GM18508 (cell line): Measurements from ENCODE around the gene PDZD2.
"Not testable (repeated sequence)": the region's sequence is repeated elsewhere in the genome, so short reads cannot be mapped to it uniquely, and the experiment has no call there.

Experiments
- ATAC-seq: cut with Tn5 transposase; IDR thresholded peaks from one replicate; pipeline ENCODE4 v1.9.1; 2021; ENCODE audit warnings: moderate number of reproducible peaks; ENCODE audit not compliant: insufficient read depth, unreplicated experiment

The PDZD2 gene

DNA sequence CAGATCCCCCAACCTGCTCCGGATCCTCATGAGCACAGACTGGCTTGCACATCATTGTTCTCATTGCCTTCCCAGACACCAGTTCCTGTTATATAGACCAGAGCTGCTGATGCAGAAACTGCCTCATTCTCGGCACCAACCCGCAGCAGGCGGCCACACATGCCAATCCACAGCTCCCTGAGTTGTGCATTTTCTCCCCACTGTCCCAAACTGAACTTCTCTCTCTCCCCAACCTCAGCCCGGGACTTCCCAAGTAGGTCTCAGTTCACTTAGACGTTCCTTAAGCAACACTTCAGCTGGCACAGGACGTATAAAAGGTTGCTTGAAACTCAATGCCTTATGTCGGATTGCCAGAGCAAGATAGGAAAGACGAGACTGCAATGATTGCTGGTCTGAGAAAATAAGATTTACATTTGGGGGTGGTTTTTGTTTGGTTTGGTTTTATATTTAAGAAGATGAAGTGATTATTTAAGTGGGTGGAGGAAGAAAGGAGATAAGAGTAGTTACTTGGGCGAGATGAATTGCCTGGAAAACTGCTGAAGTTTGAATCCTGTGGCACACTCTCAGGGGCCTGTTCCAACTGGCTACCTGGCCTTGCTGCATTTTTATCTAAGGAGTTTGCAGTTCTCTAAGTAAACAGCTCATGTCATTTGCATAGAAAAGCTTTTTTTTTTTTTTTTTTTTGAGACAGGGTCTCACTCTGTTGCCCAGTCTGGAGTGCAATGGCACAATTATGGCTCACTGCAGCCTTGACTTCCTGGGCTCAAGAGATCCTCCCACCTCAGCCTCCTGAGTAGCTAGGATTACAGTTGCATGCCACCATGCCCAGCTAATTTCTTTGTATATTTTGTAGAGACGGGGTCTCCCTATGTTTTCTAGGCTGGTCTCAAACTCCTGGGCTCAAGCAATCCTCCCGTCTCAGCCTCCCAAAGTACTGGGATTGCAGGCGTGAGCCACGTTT lies 379.8 kb downstream of the PDZD2 start:
- ATAC-seq: no peak

DNA sequence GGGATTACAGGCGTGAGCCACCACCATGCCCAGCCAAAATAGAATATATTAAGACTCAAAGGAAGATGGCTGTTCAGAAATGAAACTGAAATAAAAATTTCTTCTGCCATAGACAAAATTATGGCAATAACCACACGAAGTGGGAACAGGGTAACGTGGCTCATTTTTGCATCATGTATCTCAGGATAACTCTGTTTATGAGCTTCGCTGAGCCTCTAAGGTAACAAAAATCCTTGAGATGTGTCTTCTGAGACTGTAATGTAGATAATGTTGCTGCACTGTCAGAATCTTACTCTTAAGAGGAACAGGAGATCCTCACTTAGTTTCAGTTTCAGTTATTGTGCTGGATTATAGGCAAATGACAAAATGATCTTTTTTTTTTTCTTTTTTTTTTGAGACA lies 381.3 kb downstream of the PDZD2 start:
- ATAC-seq: peak; percentile 85

DNA sequence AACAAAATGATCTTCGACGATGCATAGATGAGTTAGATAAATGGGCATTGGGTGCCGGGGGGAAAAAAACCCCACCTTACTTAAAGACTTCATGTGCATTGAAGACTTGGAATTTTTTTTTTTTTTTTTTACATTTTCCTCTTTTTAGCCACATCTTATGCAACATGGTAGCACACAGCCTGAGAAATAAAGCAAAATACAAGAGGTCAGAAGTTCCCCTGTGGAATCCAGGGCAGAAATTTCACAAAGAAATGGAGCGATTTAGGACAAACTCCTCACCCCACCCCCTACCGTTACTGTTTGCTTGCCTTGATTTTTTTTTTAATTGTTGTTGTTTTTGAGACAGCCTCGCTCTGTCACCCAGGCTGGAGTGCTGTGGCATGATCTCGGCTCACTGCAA lies 382.0 kb downstream of the PDZD2 start:
- no peak for ATAC-seq

DNA sequence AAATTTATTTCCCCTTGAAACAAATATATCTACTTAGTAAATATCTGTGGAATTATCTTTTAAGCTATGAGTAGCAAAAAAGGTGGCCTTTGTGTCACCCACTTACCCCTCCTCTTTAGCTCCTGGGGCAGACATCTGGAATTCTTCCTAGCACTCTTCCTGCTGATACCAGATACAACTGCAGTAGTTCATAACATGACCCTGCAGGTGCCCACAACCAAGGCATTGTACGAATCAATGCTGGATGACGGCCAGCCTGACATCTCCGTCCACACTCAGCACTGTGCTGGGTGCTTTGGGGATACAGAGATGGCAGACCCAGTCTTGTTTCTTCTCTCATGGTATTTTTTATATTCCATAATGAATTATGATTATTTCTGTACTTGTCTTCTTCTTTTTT lies 382.8 kb downstream of the PDZD2 start:
- no peak for ATAC-seq

DNA sequence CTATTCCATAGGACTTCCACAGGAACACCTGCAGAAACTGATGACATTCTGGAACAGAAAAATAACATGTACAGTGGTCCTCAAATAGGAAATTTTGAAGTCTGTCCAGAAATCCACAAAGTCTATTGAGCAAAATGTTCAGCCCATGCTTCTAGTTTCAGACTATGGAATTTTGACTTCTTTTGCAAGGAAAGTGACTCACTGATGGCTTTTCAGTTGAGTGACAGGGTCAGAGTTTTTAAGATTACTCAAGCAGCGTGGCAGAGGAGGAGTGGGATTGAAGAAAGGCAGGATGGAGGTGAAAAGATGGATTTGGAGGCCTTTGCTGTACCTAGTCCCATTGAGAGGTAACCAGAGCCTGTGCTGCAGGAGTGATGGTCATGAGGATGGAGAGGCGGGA lies 383.7 kb downstream of the PDZD2 start:
- no peak for ATAC-seq

DNA sequence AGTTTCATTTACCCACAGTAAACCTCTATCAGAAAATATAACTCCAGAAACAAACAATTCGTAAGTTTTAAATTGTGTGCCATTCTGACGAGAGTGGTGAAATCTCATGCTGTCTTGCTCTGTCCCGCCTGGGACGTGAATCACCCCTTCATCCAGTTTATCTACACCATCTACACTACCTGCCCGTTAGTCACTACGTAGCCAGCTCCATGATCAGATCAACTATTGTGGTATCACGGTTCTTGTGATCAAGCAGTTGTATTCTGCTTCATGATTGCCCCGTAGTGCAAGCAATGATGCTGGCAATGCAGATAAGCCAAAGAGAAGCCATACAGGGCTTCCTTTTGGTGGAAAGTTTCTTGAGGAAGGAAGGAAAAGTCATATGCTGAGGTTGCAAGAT lies 384.9 kb downstream of the PDZD2 start:
- no peak for ATAC-seq

DNA sequence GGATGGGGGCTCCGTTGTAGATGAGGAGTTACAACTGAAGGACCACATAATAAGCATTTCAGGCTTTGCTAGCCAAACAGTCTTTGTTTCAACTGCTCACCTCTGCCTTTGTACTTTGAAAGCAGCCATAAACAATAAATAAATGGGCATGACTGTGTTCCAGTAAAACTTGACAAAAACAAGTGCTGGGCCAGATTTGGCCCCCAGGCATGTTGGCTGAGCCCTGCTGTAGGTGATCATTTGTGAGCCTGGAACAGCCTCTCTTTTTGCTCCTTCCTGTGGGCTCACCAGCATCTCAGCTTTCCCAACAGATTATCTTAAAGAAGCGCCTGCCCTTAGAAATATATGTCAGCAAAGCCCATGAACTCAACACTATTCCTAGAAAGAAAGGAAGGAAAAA lies 385.8 kb downstream of the PDZD2 start:
- no peak for ATAC-seq

DNA sequence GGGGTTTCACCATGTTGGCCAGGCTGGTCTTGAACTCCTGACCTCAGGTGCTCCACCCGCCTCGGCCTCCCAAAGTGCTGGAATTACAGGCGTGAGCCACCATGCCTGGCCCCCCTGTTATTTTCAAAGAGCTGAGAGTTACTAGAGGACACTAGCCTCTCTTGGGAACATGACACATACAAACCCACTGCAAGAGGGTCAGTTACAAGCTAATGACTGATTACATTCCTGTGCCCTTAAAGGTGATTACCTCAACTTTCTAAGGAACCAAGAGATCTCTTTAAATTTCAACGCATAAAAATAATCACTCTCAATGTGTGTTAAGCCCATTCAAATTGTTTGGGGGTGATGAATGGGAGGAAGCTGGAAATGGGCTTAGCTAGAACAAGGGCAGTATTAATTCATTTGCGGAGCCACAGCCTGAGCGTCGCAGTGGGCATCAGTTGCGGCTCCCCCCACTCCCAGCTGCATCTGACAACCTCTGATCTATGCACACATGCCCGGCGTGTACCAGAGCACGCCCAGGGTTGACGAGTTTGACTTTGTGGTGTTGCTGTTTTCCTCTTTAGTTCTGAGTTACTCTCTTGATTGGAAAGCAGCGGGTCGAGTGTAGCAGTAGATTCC lies 388.3 kb downstream of the PDZD2 start:
- no peak for ATAC-seq

DNA sequence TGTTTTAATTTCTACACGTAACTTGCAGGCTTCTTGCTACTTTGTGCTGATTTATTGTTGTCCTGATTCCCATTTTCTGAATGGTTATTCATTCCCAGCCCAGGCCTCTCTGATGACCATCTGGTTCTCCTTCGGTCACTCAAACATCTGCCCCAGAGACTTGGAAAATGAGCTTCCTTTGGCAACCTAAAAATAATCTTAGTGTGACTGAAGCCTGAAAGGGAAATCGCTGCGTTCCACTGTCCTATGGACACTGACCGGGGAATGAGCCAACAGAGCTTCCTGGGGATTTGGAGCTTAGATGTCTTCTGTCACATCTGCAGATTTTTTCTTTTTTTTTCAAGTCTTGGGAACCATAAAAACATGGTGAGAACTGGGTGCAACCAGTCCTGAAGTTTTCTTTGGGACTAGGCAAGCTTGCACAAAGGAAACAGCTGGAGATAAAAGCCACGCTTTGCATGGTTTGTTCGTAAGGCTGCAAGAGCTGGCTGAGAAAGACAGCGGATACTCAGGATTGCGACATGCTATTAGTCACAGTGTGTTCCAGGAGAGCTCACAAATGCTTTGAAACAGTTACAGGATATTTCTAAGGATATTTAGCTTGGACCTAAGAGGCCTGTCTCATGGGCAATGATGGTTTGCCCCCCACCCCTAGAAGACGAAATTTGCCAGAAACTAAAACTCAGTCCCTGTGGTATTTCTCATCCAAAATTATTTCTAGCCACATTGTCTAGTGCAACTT lies 389.0 kb downstream of the PDZD2 start:
- no peak for ATAC-seq

DNA sequence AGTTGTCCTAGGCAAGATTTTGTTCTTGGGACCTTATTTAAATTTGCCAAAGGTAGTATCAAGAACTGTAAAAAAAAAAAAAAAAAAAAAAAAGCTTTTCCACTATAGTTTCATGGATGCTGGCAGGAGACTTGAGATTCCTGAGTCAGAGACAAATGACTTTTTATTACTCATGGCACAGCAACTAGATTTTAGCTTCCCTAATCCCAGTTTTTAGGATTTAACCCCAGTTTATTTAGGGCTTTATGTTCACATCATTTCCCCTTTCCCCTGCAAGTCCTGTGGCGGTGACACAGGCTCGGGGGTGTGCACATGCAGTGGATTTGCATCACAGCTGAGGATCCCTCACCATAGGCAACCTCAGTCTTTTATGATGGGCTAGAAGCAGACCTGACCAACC lies 390.3 kb downstream of the PDZD2 start:
- ATAC-seq: no peak

DNA sequence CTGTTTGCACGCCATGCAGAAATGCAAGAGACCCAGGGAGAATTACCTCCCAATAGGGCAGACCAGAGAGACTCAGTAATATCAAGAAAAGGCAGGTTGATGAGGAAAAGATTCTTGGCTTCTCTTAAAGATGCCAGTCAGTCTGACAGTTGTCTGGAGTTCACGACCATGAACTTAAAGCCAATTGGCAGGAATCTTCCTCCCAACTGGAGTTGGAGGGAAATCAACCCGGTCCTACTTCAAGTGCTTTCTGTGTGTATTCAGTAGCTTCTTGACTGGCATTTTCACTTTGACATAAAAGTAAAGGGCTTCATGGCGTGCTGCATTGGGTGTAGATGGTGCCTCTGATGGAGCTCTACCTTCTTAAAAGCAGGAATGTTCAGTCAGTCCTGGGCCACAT lies 390.9 kb downstream of the PDZD2 start:
- no peak for ATAC-seq

DNA sequence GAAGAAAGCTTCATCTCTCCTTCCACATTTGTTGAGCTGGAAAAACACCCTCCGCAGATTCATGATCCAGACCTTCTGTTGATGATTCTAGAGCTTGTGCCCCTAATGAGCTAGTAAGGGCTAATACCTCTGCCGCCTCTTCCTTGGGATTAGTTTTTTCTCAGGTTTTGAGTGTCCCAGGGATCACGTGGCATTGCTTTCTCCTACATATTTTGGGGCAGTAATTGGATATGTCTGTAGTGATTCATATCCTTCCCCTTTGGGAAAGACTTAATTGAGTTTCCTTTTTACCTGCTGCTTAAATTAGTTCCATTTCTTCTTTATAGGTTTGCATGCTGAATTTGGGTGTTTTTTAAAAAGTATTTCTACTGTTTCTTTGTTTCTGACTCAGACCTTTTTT lies 391.3 kb downstream of the PDZD2 start:
- ATAC-seq: no peak

DNA sequence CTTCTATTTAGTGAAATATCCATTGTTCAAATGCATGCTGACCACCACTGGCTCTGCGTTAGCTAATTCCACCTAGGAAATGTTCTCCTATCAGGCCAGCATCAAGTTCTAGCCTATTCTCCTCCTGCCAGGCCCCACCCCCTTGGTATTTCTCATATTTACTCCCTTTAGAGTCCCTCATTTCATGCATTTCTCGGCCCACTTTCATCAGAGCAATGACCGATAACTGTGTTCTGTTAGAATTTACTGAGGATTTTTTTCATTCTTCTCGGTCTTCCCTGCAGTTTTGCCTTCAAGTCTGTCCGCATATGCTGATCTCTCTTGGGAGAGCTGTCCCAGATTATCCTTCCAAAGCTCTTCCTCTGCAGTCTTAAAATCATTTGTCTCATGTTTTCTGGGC lies 391.8 kb downstream of the PDZD2 start:
- ATAC-seq: no peak

DNA sequence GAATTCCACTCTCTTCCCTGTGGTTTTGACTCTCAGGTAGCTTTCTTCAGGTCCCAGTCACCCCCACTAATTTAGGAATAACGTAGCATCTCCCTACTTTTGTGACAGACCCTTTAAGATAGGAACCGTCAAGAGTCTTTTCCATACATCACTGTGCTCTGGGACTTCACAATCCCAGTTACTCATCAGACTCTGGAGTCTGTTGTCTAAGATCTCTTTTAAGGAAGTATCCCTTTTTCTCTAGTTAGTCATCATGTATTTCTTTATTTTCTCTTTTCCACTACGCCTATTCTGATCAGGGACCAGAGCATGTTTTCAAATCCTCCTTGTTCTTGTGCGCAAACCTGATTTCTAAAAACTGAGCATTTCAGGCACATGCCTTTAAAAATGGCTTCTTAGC lies 392.2 kb downstream of the PDZD2 start:
- ATAC-seq: no peak

DNA sequence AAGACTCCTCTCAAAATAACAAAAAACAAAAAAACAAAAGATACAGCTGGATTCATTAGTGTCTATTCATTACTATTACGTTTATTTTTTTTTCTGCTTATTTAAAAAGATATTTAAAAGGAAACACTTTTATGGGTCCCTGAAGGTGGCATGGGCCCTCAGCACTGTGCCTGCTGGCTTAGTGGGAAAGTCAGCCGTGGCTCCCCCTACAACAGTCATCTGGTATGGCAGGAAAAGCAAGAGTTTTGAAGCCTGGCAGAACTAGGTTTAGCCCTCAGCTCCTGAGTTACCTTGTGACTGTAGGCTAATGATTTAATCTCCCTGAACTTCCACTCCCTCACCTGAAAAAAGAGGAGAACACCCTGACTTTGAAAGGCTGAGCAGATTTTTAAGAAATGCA lies 399.6 kb downstream of the PDZD2 start:
- no peak for ATAC-seq

DNA sequence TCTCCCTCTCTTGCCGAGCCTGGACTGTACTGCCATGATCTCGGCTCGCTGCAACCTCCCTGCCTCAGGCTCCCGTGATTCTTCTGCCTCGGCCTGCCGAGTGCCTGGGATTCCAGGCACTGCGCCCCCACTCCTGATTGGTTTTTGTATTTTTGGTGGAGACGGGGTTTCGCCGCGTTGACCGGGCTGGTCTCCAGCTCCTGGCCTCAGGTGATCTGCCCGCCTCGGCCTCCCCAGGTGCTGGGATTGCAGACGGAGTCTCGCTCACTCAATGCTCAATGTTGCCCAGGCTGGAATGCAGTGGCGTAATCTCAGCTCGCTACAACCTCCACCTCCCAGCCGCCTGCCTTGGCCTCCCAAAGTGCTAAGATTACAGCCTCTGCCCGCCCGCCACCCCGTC lies 400.2 kb downstream of the PDZD2 start:
- not testable (repeated sequence) for ATAC-seq

DNA sequence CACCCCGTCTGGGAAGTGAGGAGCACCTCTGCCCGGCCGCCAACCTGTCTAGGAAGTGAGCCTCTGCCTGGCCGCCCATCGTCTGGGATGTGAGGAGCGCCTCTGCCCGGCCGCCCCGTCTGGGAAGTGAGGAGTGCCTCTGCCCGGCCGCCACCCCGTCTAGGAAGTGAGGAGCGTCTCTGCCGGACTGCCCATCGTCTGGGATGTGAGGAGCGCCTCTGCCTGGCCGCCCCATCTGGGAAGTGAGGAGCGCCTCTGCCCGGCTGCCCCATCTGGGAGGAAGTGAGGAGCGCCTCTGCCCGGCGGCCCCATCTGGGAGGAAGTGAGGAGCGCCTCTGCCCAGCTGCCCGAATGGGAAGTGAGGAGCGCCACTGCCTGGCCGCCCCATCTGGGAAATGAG lies 400.7 kb downstream of the PDZD2 start:
- not testable (repeated sequence) for ATAC-seq

DNA sequence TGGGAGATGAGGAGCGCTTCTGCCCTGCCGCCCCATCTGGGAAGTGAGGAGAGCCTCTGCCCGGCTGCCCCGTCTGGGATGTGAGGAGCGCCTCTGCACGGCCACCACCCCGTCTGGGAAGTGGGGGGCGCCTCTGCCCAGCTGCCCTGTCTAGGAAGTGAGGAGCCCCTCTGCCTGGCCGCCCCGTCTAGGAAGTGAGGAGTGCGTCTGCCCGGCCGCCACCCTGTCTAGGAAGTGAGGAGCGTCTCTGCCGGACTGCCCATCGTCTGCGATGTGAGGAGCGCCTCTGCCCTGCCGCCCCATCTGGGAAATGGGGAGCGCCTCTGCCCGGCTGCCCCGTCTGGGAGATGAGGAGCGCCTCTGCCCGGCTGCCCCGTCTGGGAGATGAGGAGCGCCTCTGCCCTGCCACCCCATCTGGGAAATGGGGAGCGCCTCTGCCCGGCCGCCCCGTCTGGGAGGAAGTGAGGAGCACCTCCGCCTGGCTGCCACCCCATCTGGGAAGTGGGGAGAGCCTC lies 401.3 kb downstream of the PDZD2 start:
- not testable (repeated sequence) for ATAC-seq

DNA sequence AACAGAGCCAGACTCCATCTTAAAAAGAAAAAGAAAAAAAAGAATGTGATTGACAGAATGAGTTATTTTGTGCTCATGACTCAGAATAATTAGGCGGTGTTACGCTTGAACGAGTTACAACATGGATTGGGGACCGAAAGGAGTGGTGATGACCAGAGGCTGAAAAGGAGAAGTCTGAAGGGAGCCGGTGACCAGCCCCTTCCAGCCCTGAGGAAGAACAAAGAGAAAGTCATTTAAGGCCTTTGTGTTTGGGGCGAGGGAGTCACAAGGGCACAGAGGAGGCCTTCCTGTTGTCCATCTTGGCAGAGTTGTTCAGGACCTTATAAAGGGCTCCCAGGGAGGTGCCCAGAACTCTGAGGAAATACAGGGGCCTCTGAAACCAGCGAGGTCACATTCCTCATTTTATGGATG lies 403.6 kb downstream of the PDZD2 start:
- no peak for ATAC-seq

DNA sequence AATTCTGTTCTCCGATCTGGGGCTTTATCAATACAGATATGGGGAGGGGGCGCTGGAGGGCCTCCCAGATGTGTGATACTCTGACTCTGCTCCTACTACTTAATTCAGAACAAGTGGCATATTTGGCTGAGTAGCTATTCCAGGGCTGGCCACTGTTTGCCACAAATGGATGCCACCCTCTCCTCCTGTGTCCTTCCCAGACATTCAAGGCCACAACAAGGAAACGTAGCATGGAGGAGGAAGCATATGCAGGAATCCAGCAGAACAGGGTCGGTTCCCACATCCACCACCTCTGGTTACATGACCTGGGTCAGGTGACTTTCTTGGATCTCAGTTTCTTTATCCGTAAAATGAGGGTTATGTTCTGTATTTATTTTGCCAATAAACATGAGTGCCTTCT lies 404.2 kb downstream of the PDZD2 start:
- ATAC-seq: no peak

DNA sequence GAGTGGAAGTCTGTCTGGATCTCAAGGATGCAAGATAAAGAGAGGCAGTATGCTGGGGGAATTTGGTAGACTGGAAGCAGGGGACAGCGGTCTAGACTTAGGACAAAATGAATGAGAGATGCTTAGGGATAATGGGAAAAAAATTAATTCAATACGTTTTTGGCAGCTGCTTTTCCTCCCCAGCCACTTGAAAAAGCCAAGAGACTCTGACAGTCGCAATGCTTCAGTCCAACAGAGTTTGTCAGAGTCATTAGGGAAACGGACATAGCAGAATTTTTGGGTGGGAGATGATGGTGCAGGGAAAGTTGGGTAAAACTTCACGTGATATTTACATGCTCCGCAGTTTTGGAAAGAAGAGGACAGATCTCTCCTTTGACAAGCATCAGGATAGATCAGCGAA lies 405.5 kb downstream of the PDZD2 start:
- ATAC-seq: no peak
